K562 (cell line): Measurements from ENCODE around the gene MTCL3.

Experiments used
- ATAC-seq: fragments of 200-7000 bp; cut with Tn5 transposase; 3 replicates; pipeline ENCODE4 v1.9.1; 2020; ENCODE audit warnings: moderate library complexity
- BruUV-seq: library from RNA; stranded (reverse); fragments of 400-500 nt; replicated peaks from 2 replicates; lab custom pipeline; 2021; lab: Mats Ljungman, UMichigan
- CTCF ChIA-PET: fragments of 300-600 bp; formaldehyde crosslinking; extraction: SDS; loops from one replicate; lab custom pipeline; 2021; ENCODE audit warnings: low intra/inter-chr PET ratio; lab: Yijun Ruan, JAX
- POLR2A ChIA-PET: fragments of 300-600, 350-650 bp; sonication (Branson Sonifier 250); formaldehyde crosslinking; extraction: SDS; loops from one replicate; lab custom pipeline; 2021; ENCODE audit warnings: antibody characterized with exemption, inconsistent platforms; lab: Yijun Ruan, JAX
- DNase-seq, 4 experiments: peaks; one replicate each; pipeline versions ENCODE4 v3.0.0 to v3.0.0-alpha.2; 2011 to 2018; ENCODE audit warnings: low spot score in 3 of 4, mixed read lengths in 3 of 4; ENCODE audit errors: extremely low read depth in 1 of 4
- FAIRE-seq: peaks from 2 replicates; lab custom pipeline; 2011; peaks lifted over from hg19 to GRCh38; lab: Jason Lieb, UNC
- H2AFZ ChIP-seq: 2 replicates; pipeline ENCODE4 v1.6.0; 2011; ENCODE audit warnings: low read depth, low read length, control low read depth, inconsistent platforms
- H3K27ac ChIP-seq: fragments of 200-600 bp; 3 replicates; pipeline ENCODE4 v1.8.0; 2011; ENCODE audit warnings: low read depth, mild to moderate bottlenecking, control low read depth, inconsistent platforms, low read length, moderate library complexity, mixed read lengths; ENCODE audit errors: extremely low read depth
- H3K27me3 ChIP-seq, 2 experiments: fragments of 300-600 bp in 1 of 2; 2 replicates in 1 of 2; 3 replicates in 1 of 2; pipeline versions ENCODE4 v1.6.0 to v1.8.0; 2011; ENCODE audit warnings: inconsistent platforms in 2 of 2, low read length in 2 of 2, mild to moderate bottlenecking in 1 of 2, mixed read lengths in 1 of 2, moderate library complexity in 1 of 2; ENCODE audit not compliant: control insufficient read depth in 2 of 2, insufficient read depth in 2 of 2
- H3K36me3 ChIP-seq: fragments of 300-600 bp; 3 replicates; pipeline ENCODE4 v1.8.0; 2011; ENCODE audit warnings: mild to moderate bottlenecking, low read length, inconsistent platforms; ENCODE audit not compliant: control insufficient read depth, insufficient read depth
- H3K4me1 ChIP-seq, 2 experiments: fragments of 200-600 bp in 1 of 2; replicated peaks in 1 of 2; 2 replicates in 1 of 2; 3 replicates in 1 of 2; pipeline versions ENCODE4 v1.5.1 to v1.8.0; 2011; ENCODE audit warnings: inconsistent platforms in 2 of 2, low read length in 2 of 2, mild to moderate bottlenecking in 1 of 2, mixed read lengths in 1 of 2, moderate library complexity in 1 of 2; ENCODE audit not compliant: control insufficient read depth in 2 of 2, insufficient read depth in 2 of 2
- H3K4me2 ChIP-seq: 2 replicates; pipeline ENCODE4 v1.6.1; 2011; ENCODE audit warnings: low read length, control low read depth, inconsistent platforms, mixed read lengths; ENCODE audit not compliant: insufficient read depth
- H3K4me3 ChIP-seq: fragments of 200-600 bp; sonication (generic), shearing (Covaris generic); 2 replicates; pipeline ENCODE4 v1.5.1; 2016; ENCODE audit warnings: control low read depth, inconsistent platforms
- H3K79me2 ChIP-seq: fragments of 200-600 bp; 3 replicates; pipeline ENCODE4 v1.8.0; 2011; ENCODE audit warnings: low read length, inconsistent platforms; ENCODE audit not compliant: control insufficient read depth, insufficient read depth
- H3K9ac ChIP-seq, 2 experiments: 2 replicates each; pipeline versions ENCODE4 v1.6.0 to v1.6.1; 2011; ENCODE audit warnings: low read depth in 2 of 2, low read length in 2 of 2, control low read depth in 1 of 2, inconsistent platforms in 1 of 2, mild to moderate bottlenecking in 1 of 2, mixed read lengths in 1 of 2; ENCODE audit not compliant: insufficient read depth in 1 of 2
- H3K9me1 ChIP-seq: one replicate; pipeline ENCODE4 v1.6.0; 2011; ENCODE audit warnings: inconsistent platforms, mild to moderate bottlenecking, low read length, moderate library complexity; ENCODE audit not compliant: control insufficient read depth, insufficient read depth
- H3K9me3 ChIP-seq: replicated peaks from 2 replicates; pipeline ENCODE4 v1.5.1; 2011; ENCODE audit warnings: low read depth, low read length, inconsistent platforms; ENCODE audit not compliant: control insufficient read depth, insufficient read depth
- H4K20me1 ChIP-seq: replicated peaks from 2 replicates; pipeline ENCODE4 v1.6.1; 2011; ENCODE audit warnings: low read length, inconsistent platforms, mixed read lengths; ENCODE audit not compliant: control insufficient read depth, insufficient read depth
- ASH1L ChIP-seq: fragments of 450-650 bp; IDR thresholded peaks from 2 replicates; pipeline ENCODE4 v1.6.1; 2018; ENCODE audit warnings: borderline replicate concordance, mild to moderate bottlenecking, low read depth; ENCODE audit not compliant: partially characterized antibody
- CEBPB ChIP-seq: fragments of 450-650 bp; IDR thresholded peaks from 2 replicates; pipeline ENCODE4 v1.6.1; 2016; ENCODE audit warnings: missing genetic modification characterization, missing compliant biosample characterization
- CEBPG ChIP-seq, 3 experiments: fragments of 200-800 bp in 1 of 3; sonication (Bioruptor generic) in 1 of 3; sonication (generic) in 1 of 3; formaldehyde crosslinking in 1 of 3; IDR thresholded peaks in 2 of 3; conservative IDR thresholded peaks in 1 of 3; 2 replicates each; pipeline versions ENCODE4 v1.6.1 to v1.8.0; 2016 to 2022; ENCODE audit warnings: missing compliant biosample characterization in 2 of 3, missing genetic modification characterization in 2 of 3, mild to moderate bottlenecking in 1 of 3, missing genetic modification reagents in 1 of 3
- FOXM1 ChIP-seq, 2 experiments: fragments of 450-650 bp in 1 of 2; sonication (generic) in 1 of 2; formaldehyde crosslinking in 1 of 2; IDR thresholded peaks; 2 replicates each; pipeline versions ENCODE4 v1.6.1 to v1.9.0; 2017 to 2022; ENCODE audit warnings: low read depth in 2 of 2, mild to moderate bottlenecking in 2 of 2, missing genetic modification reagents in 1 of 2, moderate library complexity in 1 of 2
- MYBL2 ChIP-seq, 2 experiments: fragments of 450-650 bp in 1 of 2; sonication (generic) in 1 of 2; formaldehyde crosslinking in 1 of 2; IDR thresholded peaks; 2 replicates each; pipeline versions ENCODE4 v1.6.1 to v1.8.1; 2017 to 2022; ENCODE audit warnings: borderline replicate concordance in 1 of 2, inconsistent platforms in 1 of 2, low read depth in 1 of 2, mild to moderate bottlenecking in 1 of 2, missing genetic modification reagents in 1 of 2, moderate library complexity in 1 of 2
- PRMT5 ChIP-seq: sonication (generic); formaldehyde crosslinking; IDR thresholded peaks from 2 replicates; pipeline ENCODE4 v1.5.0; 2020; ENCODE audit warnings: missing genetic modification reagents
- PYGO2 ChIP-seq: fragments of 450-650 bp; IDR thresholded peaks from 2 replicates; pipeline ENCODE4 v1.6.1; 2016; ENCODE audit warnings: mild to moderate bottlenecking, missing genetic modification characterization, moderate library complexity, missing compliant biosample characterization
- ZBED1 ChIP-seq: IDR thresholded peaks from 2 replicates; pipeline ENCODE4 v1.6.1; 2014
- ZFX ChIP-seq: sonication (generic); formaldehyde crosslinking; IDR thresholded peaks from 2 replicates; pipeline ENCODE4 v1.8.0; 2022; ENCODE audit warnings: mild to moderate bottlenecking, missing genetic modification reagents, moderate library complexity
- ZNF239 ChIP-seq: fragments of 250-450 bp; sonication (Bioruptor Pico); IDR thresholded peaks from 2 replicates; pipeline ENCODE4 v1.4.0; 2020; ENCODE audit warnings: mild to moderate bottlenecking
- ZNF282 ChIP-seq: sonication (generic); formaldehyde crosslinking; IDR thresholded peaks from 2 replicates; pipeline ENCODE4 v1.8.1; 2023; ENCODE audit warnings: missing genetic modification reagents
- ZNF696 ChIP-seq: fragments of 250-450 bp; sonication (Bioruptor Pico); conservative IDR thresholded peaks from 2 replicates; pipeline ENCODE4 v1.4.0; 2020; ENCODE audit warnings: mild to moderate bottlenecking, moderate library complexity
- WGBS: fragments of 100-300 bp; shearing (Covaris generic); methylation state at CpG from one replicate; pipeline ENCODE4 v1.1.6; 2016; ENCODE audit warnings: low coverage, mixed read lengths; ENCODE audit not compliant: insufficient coverage; ENCODE audit errors: missing lambda C conversion rate; 5-methylcytosine and 5-hydroxymethylcytosine counted together
- in situ Hi-C: fragments of 300-500 bp; cut with MboI; formaldehyde crosslinking; loops from 4 replicates; pipeline ENCODE4 v1.15.0; 2018; ENCODE audit warnings: inconsistent platforms, mixed read lengths
- intact Hi-C: fragments of 100-400 bp; cut with micrococcal nuclease; formaldehyde crosslinking; loops from 2 replicates; pipeline ENCODE4 v1.14.2; 2022
- TF ChIP-seq, protein P1 (sequence below): sonication (generic); IDR thresholded peaks from 2 replicates; pipeline ENCODE4 v1.6.1; 2016

The MTCL3 gene

DNA sequence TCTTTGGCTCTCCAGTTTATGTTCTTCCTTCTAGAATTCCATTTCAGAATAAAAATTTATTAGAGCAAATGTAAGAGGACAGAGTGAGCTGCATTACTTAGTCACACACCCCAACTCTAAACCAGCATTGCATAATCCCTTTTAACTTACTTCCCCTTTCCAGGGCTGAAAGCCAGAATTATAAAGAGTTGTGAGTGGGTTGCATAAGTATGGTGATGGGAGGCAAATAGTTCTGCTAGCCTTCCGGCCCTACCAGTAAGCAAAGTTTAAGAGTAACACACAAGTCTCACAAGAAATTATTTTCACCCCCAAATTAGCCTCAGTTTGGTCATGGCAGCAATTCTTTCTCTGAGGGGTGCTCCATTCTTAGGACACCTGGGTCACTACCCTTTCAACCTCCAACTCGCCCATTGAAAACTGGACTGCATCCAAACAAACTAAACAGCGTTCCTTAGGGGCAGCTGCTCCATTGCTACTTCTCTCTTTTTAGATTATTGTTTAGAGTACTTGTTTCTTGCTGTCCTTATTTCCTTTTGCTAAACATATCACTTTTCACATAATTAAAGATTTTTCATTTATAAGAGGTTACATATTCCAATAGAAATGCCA lies 61.6 kb downstream of the MTCL3 start:
- WGBS: 0% methylated on average over 3 of the region's 3 CpGs
- in situ Hi-C loops (no loop called here), intact Hi-C loops (no loop called here)
- H3K4me1 ChIP-seq: no peaks in the 10 kb centered on the region
- FAIRE-seq (no peak), ATAC-seq (no peak), DNase-seq (no peak)
- TF ChIP-seq PRMT5 (CRISPR knock-in tag) (no peak), ZNF239 (CRISPR knock-in tag) (no peak), CEBPB (peak; percentile 74), ZBED1 (no peak), CEBPG (CRISPR knock-in tag; IDR thresholded peaks at IDR 0.05) (no peak), CEBPG (tag; conservative IDR thresholded peaks at IDR 0.05 in 1 of 2, IDR thresholded peaks at IDR 0.05 in 1 of 2) (peak; percentile 58 to 70; a peak in 3 of 4 replicates), FOXM1 (IDR thresholded peaks at IDR 0.05; ENCODE audit: low read depth) (no peak), FOXM1 (CRISPR knock-in tag; IDR thresholded peaks at IDR 0.05; ENCODE audit: low read depth) (no peak), ZFX (no peak), ASH1L (no peak), MYBL2 (IDR thresholded peaks at IDR 0.05; ENCODE audit: low read depth) (no peak), MYBL2 (CRISPR knock-in tag; IDR thresholded peaks at IDR 0.05; ENCODE audit: borderline replicate concordance) (no peak), ZNF696 (CRISPR knock-in tag) (no peak), ZNF282 (CRISPR knock-in tag) (no peak), PYGO2 (tag) (no peak)
- TF ChIP-seq, protein P1, sequence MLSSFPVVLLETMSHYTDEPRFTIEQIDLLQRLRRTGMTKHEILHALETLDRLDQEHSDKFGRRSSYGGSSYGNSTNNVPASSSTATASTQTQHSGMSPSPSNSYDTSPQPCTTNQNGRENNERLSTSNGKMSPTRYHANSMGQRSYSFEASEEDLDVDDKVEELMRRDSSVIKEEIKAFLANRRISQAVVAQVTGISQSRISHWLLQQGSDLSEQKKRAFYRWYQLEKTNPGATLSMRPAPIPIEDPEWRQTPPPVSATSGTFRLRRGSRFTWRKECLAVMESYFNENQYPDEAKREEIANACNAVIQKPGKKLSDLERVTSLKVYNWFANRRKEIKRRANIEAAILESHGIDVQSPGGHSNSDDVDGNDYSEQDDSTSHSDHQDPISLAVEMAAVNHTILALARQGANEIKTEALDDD: 0 out of 2 replicates have a peak, but pooled peaks have one; percentile 23
- H3K9me1 ChIP-seq: no peaks in the 10 kb centered on the region
- BruUV-seq: no TSS peak
- no peaks in the 10 kb centered on the region for H3K79me2 ChIP-seq
- H3K27ac ChIP-seq: no peak overlapping the region
- no peak overlapping the region for H3K4me2 ChIP-seq
- no peak overlapping the region for H2AFZ ChIP-seq
- ChIA-PET POLR2A (no interaction called here), CTCF (no interaction called here)
- H4K20me1 ChIP-seq: no peaks in the 10 kb centered on the region
- no peak overlapping the region for H3K9ac ChIP-seq
- H3K27me3 ChIP-seq: no peaks in the 10 kb centered on the region
- no peaks in the 10 kb centered on the region for H3K9me3 ChIP-seq
- no peak overlapping the region for H3K4me3 ChIP-seq
- no peaks in the 10 kb centered on the region for H3K36me3 ChIP-seq
